Neural cell (in vitro differentiated cells): ENCODE results near the gene PPM1H. TPM values are rescaled to one million over a fixed set of nuclear protein-coding genes. Genes with fewer than 3 reads are reported as not detected.

Experiments
- H2AFZ ChIP-seq: fragments of 200-600, 300-800 bp; sonication (generic), shearing (Covaris generic); 2 replicates; pipeline ENCODE4 v1.6.0; 2014; ENCODE audit warnings: low read depth, mild to moderate bottlenecking, antibody characterized with exemption, low read length, moderate library complexity
- H3F3A ChIP-seq: fragments of 200-600 bp; shearing (Covaris generic); 2 replicates; pipeline ENCODE4 v1.6.1; 2016; ENCODE audit warnings: mild to moderate bottlenecking, moderate library complexity, mixed read lengths, antibody characterized with exemption, low read length; ENCODE audit not compliant: insufficient read depth, poor library complexity, severe bottlenecking
- H3K27ac ChIP-seq: fragments of 200-600, 300-800 bp; sonication (generic), shearing (Covaris generic); 2 replicates; pipeline ENCODE4 v1.5.1; 2014; ENCODE audit warnings: mild to moderate bottlenecking, low read length, moderate library complexity
- H3K27me3 ChIP-seq: fragments of 300-800, 200-600 bp; sonication (generic), shearing (Covaris generic); 2 replicates; pipeline ENCODE4 v1.6.0; 2014; ENCODE audit warnings: mild to moderate bottlenecking, low read depth, low read length, moderate library complexity; ENCODE audit not compliant: insufficient read depth
- H3K36me3 ChIP-seq: fragments of 300-800, 200-600 bp; sonication (generic), shearing (Covaris generic); 2 replicates; pipeline ENCODE4 v1.5.1; 2014; ENCODE audit warnings: mild to moderate bottlenecking, antibody characterized with exemption, low read length, moderate library complexity; ENCODE audit not compliant: insufficient read depth
- H3K4me2 ChIP-seq: fragments of 300-800, 200-600 bp; sonication (generic), shearing (Covaris generic); 2 replicates; pipeline ENCODE4 v1.6.0; 2014; ENCODE audit warnings: mild to moderate bottlenecking, low read length
- H3K4me3 ChIP-seq: fragments of 300-800, 200-600 bp; sonication (generic), shearing (Covaris generic); 2 replicates; pipeline ENCODE4 v1.5.1; 2014; ENCODE audit warnings: mild to moderate bottlenecking, low read length, moderate library complexity
- H3K79me2 ChIP-seq: fragments of 200-600 bp; shearing (Covaris generic); replicated peaks from 2 replicates; pipeline ENCODE4 v1.6.0; 2014; ENCODE audit warnings: mild to moderate bottlenecking, low read length, moderate library complexity; ENCODE audit not compliant: insufficient read depth
- H3K9ac ChIP-seq: fragments of 300-800, 200-600 bp; sonication (generic), shearing (Covaris generic); 2 replicates; pipeline ENCODE4 v1.6.1; 2016; ENCODE audit warnings: mild to moderate bottlenecking, low read length, mixed read lengths
- H3K9me2 ChIP-seq: fragments of 200-600 bp; shearing (Covaris generic); 2 replicates; pipeline ENCODE4 v1.6.1; 2016; ENCODE audit warnings: mild to moderate bottlenecking, low read length, mixed read lengths; ENCODE audit not compliant: insufficient read depth
- H3K9me3 ChIP-seq: fragments of 200-600, 300-800 bp; sonication (generic), shearing (Covaris generic); 2 replicates; pipeline ENCODE4 v1.6.1; 2016; ENCODE audit warnings: mild to moderate bottlenecking, mixed run types, low read length, moderate library complexity, mixed read lengths
- H4K20me1 ChIP-seq: fragments of 200-600 bp; shearing (Covaris generic); 2 replicates; pipeline ENCODE4 v1.6.1; 2016; ENCODE audit warnings: mild to moderate bottlenecking, mixed run types; ENCODE audit not compliant: insufficient read depth
- EP300 ChIP-seq: fragments of 450-650 bp; conservative IDR thresholded peaks from 2 replicates; pipeline ENCODE4 v1.6.1; 2014; ENCODE audit warnings: antibody characterized with exemption, mild to moderate bottlenecking, moderate library complexity; ENCODE audit not compliant: poor library complexity, severe bottlenecking
- EZH2 ChIP-seq: fragments of 200-600, 300-800 bp; shearing (Covaris generic), sonication (generic); IDR thresholded peaks from 2 replicates; pipeline ENCODE4 v1.6.1; 2014; ENCODE audit warnings: antibody characterized with exemption, low read length, borderline replicate concordance, mild to moderate bottlenecking; ENCODE audit not compliant: insufficient read depth, poor library complexity, severe bottlenecking
- MXI1 ChIP-seq: fragments of 450-650 bp; conservative IDR thresholded peaks from 2 replicates; pipeline ENCODE4 v1.6.1; 2014; ENCODE audit warnings: antibody characterized with exemption, mild to moderate bottlenecking; ENCODE audit not compliant: poor library complexity, severe bottlenecking
- POLR2AphosphoS5 ChIP-seq: IDR thresholded peaks from 2 replicates; pipeline ENCODE4 v1.6.1; 2012
- RAD21 ChIP-seq: fragments of 450-650 bp; conservative IDR thresholded peaks from 2 replicates; pipeline ENCODE4 v1.6.1; 2014; ENCODE audit warnings: antibody characterized with exemption, mild to moderate bottlenecking, moderate library complexity
- SMC3 ChIP-seq: fragments of 450-650 bp; conservative IDR thresholded peaks from 2 replicates; pipeline ENCODE4 v1.6.1; 2014; ENCODE audit warnings: antibody characterized with exemption, mild to moderate bottlenecking, moderate library complexity; ENCODE audit not compliant: poor library complexity
- TAF1 ChIP-seq: IDR thresholded peaks from 2 replicates; pipeline ENCODE4 v1.6.1; 2012; ENCODE audit warnings: low read depth
- polyA plus RNA-seq: library from polyadenylated mRNA; depleted of rRNA; stranded (reverse); fragments of >200 nt; gene quantifications from 2 replicates; pipeline ENCODE4 v1.2.3, GENCODE V29; 2014
- TF ChIP-seq, protein P1 (sequence below): IDR thresholded peaks from 2 replicates; pipeline ENCODE4 v1.6.1; 2012; ENCODE audit warnings: borderline replicate concordance

Gene PPM1H
- polyA plus RNA-seq, 1 donor from 2014 or later = 3.9 TPM

DNA sequence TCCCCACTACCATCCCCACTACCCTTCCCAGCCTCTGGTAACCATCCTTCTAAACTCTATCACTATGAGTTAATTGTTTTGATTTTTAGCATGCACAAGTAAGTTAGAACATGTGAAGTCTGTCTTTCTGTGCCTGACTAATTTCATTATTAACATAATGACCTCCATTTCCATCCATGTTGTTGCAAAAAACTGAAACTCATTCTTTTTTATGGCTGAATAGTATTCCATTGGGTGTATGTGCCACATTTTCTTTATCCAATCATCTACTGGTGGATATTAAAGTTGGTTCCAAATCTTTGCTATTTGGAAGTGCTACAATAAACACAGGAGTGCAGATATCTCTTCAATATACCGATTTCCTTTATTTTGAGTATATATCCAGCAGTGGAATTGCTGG is 13.2 kb upstream of the PPM1H start:
- Histone ChIP-seq H3K9me3 (no peaks in the 10 kb centered on the region), H3K9ac (no peak overlapping the region), H2AFZ (no peak overlapping the region), H3K27me3 (no peaks in the 10 kb centered on the region), H3K27ac (no peak overlapping the region), H3K9me2 (no peaks in the 10 kb centered on the region), H3K79me2 (no peaks in the 10 kb centered on the region), H4K20me1 (no peaks in the 10 kb centered on the region), H3K36me3 (no peaks in the 10 kb centered on the region), H3K4me2 (no peak overlapping the region), H3F3A (no peaks in the 10 kb centered on the region), H3K4me3 (no peak overlapping the region)
- TF ChIP-seq SMC3 (no peak), POLR2AphosphoS5 (no peak), RAD21 (no peak)
- TF ChIP-seq, protein P1, sequence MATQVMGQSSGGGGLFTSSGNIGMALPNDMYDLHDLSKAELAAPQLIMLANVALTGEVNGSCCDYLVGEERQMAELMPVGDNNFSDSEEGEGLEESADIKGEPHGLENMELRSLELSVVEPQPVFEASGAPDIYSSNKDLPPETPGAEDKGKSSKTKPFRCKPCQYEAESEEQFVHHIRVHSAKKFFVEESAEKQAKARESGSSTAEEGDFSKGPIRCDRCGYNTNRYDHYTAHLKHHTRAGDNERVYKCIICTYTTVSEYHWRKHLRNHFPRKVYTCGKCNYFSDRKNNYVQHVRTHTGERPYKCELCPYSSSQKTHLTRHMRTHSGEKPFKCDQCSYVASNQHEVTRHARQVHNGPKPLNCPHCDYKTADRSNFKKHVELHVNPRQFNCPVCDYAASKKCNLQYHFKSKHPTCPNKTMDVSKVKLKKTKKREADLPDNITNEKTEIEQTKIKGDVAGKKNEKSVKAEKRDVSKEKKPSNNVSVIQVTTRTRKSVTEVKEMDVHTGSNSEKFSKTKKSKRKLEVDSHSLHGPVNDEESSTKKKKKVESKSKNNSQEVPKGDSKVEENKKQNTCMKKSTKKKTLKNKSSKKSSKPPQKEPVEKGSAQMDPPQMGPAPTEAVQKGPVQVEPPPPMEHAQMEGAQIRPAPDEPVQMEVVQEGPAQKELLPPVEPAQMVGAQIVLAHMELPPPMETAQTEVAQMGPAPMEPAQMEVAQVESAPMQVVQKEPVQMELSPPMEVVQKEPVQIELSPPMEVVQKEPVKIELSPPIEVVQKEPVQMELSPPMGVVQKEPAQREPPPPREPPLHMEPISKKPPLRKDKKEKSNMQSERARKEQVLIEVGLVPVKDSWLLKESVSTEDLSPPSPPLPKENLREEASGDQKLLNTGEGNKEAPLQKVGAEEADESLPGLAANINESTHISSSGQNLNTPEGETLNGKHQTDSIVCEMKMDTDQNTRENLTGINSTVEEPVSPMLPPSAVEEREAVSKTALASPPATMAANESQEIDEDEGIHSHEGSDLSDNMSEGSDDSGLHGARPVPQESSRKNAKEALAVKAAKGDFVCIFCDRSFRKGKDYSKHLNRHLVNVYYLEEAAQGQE = no peak

DNA sequence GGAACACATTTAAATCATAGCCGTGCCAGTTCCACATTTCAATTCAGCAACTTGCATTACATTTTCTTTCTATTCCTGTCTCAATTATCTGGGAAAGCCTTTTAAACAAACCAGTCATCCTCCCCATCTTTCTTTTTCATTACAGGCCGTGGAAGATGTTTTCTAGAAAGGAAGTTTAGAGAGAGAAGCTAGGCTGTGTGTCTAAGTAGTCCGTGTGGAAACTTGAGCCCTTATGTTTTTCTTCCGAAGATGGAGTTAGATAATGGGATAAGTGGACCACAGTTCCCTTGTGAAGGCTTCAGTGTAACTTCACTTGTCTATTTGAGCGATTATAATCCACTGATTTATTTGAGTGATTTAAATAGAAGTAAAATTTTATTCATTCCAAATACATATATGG is 12.4 kb upstream of the PPM1H start:
- no peak overlapping the region for H3K9ac ChIP-seq
- no peaks in the 10 kb centered on the region for H3K27me3 ChIP-seq
- no peaks in the 10 kb centered on the region for H4K20me1 ChIP-seq
- no peak overlapping the region for H3K4me2 ChIP-seq
- no peaks in the 10 kb centered on the region for H3K9me3 ChIP-seq
- H3F3A ChIP-seq = no peaks in the 10 kb centered on the region
- no peak overlapping the region for H3K4me3 ChIP-seq
- no peak overlapping the region for H3K27ac ChIP-seq
- H2AFZ ChIP-seq = no peak overlapping the region
- H3K36me3 ChIP-seq = no peaks in the 10 kb centered on the region
- no peak for TF ChIP-seq TAF1
- no peak for TF ChIP-seq EZH2
- TF ChIP-seq EP300 = no peak
- TF ChIP-seq, protein P1 = no peak
- TF ChIP-seq MXI1 = no peak
- no peak for TF ChIP-seq RAD21
- no peaks in the 10 kb centered on the region for H3K9me2 ChIP-seq
- H3K79me2 ChIP-seq = no peaks in the 10 kb centered on the region
